NB4 (cell line): Measurements from ENCODE around the gene ZNF618.

Source experiments
- CTCF ChIP-seq: IDR thresholded peaks from one replicate; pipeline ENCODE4 v1.5.1; 2012; ENCODE audit warnings: low read depth, low read length
- POLR2A ChIP-seq: IDR thresholded peaks from 2 replicates; pipeline ENCODE4 v1.6.1; 2011; ENCODE audit warnings: mild to moderate bottlenecking; ENCODE audit not compliant: insufficient read length; ENCODE audit errors: extremely low read depth

GRCh38 chr9:113963696-113964494 lies 87.8 kb downstream of the ZNF618 start:
- no peak for TF ChIP-seq POLR2A
- TF ChIP-seq CTCF, result no peak
